Right lung (tissue), 5 donors: ENCODE data around the gene EPB41L4B. TPM values are rescaled to one million over a fixed set of nuclear protein-coding genes. Genes with fewer than 3 reads are reported as not detected.

Experiments
- DNase-seq, 2 donors: peaks; one replicate each; pipeline ENCODE4 v3.0.0-alpha.2; 2013
- polyA plus RNA-seq, 5 donors: library from polyadenylated mRNA; unstranded; fragments of 120-200 nt; gene quantifications; one replicate each; pipeline versions ENCODE4 v1.2.1 to v1.2.3, GENCODE V29; 2013; ENCODE audit warnings: inconsistent platforms in 1 of 5, low replicate concordance in 1 of 5; ENCODE audit not compliant: insufficient read length in 5 of 5, insufficient read depth in 1 of 5

EPB41L4B gene
- polyA plus RNA-seq, 5 donors: 11.7 to 15.5 (median 13.2) TPM

DNA sequence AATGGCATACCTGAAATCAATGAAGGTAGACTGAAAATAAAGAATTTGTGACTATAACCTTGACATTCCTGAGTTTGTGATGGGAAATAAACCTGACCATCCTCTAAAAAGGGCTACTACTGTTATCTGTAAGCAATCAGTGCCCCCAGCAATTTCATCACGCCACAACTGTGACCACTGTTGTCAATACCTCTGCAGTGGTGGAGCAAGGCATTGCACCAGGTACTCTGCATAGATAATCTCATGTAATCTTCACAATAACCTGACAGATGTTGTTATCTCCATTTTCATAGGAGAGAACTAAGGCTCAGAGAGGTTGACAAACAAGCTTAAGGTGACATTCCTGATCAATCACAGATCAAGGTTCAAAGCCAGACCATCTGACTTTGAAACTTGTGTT is 115.3 kb downstream of the EPB41L4B start:
- no peak for DNase-seq

DNA sequence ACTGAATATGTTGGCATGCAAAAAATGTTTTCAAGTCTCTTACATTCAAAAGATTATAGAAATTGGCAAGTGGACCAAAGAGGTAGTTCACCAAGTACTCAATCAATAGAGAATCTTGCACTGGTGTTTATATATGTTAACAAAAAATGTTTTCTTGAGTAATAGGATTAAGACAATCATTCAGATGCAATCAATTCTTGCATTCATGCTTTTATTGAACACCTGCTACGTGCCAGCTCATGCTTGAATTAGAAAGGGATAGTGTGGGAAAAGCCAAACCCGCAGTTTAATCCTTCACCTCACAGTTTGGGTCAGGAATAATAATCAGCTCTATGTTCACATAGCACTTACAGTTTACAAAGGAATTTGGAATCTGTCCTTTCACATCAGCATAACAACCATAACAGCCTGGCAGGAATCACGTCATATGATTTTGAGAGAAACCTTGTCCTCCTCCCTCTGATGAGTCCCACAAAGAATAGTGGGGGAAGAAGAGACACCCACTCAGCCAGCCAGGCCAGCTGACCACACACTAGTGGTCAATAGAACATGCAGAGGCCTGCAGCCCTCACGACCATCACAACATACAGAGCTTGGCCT is 117.0 kb downstream of the EPB41L4B start:
- DNase-seq: no peak

DNA sequence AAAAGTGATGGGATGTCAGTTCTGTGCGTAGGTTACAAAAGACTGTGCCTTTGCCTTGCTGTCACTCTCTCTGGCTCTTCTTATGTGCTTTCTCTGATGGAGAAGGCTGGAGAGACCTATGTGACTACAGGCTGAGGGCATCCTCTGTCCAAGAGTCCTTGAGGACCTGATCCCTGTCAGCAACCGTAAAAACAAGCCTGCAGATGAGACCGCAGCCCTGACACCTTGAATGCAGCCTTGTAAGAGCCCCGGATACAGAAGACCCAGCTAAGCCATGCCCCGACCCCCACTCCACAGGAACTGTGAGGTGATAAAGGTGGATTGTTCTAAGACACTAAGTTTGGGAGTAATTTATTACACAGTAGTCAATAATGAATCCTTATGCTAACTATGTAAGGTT is 121.2 kb downstream of the EPB41L4B start:
- DNase-seq: no peak

DNA sequence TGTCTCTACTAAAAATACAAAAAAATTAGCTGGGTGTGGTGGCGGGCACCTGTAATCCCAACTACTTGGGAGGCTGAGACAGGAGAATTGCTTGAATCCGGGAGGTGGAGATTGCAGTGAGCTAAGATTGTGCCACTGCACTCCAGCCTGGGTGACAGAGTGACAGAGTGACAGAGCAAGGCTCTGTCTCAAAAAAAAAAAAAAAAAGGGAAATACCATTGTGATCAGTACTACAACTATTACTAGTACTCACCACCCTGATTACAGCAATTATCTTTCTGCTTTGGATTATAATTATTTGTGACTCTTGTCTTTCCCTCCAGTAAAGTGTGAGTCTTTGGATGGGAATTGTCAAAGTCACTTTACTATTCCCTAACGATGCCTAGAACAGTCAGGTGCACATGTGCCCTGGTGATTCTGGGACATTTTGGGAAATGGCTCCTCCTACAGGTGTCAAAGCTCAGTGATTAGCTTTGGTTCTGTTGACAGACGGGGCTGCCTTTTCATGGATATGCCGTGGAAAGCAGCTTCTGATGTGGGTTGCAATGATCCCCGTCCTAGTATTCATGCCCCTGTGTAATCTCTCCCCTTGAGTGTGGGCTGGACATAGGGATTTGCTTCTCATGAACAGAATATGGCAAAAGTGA is 122.0 kb downstream of the EPB41L4B start:
- DNase-seq: no peak

DNA sequence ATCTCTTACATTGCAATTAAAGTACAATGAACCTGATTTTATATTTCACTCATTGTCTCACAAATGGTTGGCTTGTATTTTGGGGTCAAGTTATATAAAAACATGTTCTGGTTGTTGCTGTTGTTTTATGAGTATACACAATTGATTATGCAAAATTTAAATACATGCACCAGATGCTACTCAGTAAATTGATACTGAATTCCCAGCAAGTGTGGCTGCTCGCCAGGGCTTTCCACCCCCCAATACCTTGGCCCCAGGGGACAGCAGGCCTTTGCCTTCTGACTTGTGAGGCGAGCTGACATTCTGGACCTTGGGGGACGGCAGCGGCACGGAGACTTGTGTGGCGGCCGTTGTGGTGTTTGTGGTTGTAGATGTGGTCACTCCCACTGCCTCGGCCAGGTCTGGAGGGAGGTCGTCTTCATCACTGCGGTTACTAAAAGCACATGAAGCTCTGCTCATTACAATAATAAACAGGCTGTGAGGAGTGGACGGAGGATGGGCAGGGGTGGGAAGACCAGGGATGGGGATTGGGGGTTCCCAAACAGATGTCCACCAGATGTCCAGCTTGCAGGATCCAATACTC is 126.8 kb downstream of the EPB41L4B start:
- no peak for DNase-seq

DNA sequence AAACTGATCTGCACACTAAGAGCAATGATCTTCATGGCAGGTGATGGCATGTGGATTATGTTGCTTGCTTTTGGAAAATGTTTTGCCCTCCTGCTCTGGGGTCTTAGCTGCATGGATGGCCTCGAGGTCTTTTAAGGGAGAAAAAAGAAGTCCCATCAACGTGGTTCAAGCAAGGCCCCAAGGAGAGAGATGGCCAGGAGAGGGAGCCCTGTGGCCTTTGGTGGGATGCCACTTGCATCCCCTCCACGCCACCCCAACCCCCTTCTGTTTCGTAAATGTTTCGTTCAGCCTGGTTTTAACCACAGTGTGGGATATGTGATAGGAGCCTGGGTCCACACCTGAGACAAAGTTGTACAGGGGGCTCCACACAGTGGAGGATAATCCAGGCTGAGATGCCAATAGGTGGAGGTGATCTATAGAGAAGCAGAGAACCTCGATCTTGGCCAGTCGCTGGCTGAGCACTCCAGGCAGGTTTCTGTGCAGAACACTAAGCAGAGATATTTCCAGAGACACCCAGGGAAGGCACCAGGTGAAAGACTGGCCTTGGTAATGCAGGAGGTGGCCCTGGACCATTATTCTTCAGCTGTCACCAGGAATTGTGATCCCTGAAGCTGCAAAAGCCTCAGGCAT is 128.0 kb downstream of the EPB41L4B start:
- DNase-seq: peak in 1 of 2 donors; percentile 14

DNA sequence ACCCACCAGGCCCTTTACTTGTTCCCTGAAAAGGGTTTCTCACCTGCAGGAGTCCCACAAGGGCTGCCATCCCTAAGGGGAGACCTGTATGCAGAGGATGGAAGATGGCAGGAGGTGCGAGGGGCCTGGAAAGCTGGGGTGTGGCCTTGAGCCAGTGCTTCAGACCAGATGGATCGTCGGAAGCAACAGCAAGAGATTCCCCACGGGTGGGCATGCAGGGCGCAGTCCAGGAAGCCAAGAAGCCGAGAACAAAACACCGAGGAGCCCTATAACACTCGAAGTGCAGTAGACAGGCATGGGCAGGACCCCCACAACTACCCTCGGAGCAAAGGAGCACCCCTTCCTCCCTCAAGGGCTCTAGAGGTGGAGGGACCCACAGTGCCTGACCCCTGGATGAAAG is 129.1 kb downstream of the EPB41L4B start:
- no peak for DNase-seq

DNA sequence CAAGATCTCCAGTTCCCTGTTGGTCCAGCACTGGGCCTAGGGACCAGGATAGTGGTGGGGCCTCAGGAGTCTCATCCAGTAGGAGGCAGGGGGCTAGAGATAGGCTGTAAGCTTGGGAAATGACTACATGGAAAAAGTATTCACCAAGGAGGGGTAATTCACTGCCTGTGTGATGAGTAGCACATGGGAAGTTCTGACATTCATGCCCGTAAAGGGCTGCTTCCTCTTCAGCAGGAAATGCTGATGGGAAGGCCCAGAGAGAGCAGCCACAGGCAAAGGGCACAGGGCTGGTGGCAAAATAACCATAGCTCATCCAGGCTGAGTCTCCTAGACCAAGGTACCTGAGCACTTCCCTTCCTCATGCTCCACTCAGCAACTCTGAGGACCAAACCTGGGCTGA is 130.7 kb downstream of the EPB41L4B start:
- DNase-seq: no peak

DNA sequence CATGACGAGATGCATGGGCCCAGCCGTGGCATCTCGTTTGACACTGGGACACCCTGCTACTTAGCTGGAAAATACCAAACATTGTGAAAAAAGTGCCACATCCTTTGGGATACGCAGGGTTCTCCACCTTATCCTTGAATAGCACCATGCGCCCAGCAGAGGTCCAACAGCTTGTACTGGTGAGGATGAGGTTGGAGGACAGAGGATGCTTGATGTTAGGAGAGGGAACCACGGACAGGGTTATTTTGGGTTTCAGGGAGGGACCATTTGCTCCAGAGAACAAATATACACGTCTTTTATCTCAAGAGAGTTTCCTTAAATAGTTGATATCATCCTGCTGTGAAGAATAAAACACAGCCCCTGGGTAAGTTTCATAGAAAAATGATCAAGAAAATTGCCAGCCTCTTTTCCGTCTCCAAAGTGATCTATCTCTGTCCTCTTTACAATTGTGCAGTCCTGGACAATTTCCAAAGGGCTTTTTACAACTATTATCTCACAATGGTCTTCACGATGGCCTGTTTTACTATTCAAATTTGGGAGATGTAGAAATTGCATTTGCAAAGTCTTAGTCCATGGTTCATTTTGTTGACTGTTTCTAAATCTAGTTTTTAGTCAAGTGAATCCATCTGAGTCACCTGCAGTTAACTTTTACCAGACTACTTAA is 133.9 kb downstream of the EPB41L4B start:
- no peak for DNase-seq

DNA sequence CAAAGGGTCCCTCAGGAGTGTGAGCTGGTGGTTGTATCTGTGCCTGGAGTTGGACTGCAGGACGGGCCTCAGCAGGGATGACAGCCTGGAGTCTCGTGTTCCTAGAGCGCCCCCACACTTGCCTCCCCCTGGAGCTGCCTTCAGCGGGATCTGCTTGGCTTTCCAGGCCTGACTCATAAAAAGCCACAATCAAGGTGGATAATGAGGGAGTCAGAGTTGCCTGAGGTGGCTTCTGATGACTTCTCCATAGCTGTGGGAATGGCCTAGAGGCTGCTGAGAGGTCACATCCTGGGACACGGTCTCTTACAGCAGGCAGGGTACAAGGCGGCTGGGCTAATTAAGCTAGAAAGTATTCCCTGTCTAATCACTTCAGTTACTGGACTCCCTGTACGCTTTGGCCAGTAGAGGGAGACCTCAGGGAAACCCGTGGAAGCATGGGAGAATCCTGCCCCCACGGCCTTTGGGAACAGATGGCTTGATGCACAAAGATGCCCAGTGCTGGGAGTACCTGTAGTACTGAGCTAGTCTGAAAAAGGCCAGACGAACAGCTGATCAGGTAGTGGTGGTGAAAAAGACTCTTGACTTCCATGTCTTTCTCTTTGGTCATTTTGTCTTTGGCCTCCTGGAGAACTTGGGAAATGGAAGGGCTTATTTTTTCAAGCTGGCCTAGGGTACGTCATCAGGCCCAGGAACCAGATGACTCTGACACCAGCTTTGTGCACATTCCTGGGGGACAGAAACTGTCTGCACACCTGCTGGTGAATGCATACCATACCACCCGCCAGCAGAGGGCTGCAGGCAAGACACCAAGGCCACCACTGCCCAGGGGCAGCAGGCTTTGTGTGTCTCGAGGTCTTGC is 137.7 kb downstream of the EPB41L4B start:
- no peak for DNase-seq

DNA sequence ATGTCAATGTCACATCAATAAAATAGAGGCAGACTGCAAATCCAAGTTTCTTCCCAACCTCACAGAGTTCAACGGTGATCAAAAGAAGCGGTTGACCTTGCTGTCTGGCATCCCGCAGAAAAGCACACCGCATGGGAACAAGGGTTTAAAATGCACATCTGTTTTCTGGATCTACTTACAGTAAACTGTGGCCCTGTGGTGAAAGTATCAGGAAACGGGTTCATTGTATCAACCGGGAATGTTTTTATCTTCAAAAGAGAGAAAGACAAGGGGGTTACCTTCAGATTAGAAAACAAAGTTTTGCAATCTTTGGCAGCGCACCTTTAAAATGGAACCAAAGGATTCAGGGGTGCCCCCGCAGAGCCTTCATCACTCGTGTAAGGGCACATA is 138.3 kb downstream of the EPB41L4B start:
- DNase-seq: no peak

DNA sequence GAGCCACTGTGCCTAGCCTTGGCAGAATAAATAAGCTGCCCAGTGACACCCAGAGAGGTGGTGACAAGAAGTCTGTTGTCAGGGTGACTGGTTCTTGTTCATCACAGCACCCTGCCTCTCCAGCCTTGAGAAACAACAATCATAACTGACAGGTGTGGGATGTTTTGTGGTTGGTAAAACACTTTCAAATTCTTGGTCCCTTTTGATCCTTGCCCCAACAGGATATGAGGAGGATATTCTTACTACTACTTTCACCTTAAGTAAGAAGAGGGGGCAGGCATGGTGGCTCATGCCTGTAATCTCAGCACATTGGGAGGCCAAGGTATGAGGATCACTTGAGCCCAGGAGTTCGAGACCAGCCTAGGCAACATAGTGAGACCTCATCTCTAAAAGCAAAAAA is 139.6 kb downstream of the EPB41L4B start:
- no peak for DNase-seq

DNA sequence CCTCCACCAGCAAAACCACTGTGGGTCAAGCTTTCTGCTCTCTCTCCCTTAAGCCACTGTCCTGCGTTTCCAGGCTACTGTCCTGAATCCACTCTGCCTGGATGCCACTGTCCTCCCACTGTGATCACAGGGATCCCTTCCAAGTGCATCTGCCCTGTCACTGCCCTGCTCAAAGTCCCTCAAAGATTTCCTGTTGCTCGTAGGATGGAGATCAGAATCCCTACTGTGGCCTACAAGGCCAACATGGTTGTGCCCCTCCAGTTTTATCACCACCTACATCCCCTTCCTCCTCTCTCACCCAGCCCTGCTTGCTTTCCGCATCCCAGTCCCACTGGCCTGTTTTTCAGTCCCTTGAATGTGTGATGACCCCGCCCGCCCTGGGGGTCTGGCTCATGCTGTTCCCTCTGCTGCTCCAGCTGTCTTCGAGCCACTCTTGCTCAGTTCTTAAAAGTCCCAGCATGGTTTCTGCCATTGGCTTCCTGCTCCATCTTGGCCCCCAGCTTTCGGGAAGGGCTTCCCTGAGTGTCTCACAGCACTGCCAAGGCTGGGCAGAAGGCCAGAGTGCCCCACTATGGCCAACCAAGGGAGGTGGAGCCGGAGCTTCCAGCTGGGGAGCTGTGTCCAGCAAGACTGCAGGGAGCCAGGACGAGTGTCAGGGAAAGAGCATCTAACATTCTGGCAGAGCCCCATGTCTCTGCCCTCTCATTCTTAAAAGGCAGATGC is 140.9 kb downstream of the EPB41L4B start:
- no peak for DNase-seq

DNA sequence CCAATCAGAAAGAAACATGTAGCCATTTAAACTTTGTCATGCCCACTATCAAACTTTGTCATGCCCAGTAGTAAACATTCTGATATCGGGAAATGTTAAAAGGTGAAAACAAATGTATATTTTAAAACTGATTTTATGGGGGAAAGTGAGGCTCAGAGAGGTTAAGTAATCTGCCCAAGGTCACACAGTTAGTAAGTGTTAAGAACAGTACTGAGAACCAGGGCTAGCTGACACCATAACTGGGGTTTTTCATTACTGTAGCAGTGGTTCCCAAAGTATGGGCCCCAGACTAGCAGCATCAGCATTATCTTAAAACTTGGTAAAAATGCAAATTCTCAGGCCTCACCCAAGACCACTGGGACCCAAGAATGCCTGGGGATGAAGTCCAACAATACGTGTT is 143.9 kb downstream of the EPB41L4B start:
- DNase-seq: no peak

DNA sequence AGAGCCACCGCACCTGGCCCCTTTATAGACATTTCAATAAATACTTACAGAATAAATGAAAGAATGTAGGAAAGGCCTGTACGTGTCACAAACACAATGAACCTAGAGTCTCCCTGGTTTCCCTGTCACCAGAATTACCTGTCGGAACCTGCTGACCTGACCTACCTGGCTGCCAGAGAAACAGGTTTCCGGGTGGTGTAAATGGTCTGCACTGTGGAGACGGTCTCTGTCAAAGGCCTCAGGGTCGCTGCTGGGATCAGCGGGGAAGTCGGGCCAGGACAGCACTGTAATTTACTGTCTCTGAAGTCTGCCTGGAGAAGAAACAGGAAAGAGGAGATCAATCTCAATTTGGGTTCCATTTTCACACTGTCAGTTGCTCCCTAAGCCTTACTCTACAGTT is 144.5 kb downstream of the EPB41L4B start:
- no peak for DNase-seq

DNA sequence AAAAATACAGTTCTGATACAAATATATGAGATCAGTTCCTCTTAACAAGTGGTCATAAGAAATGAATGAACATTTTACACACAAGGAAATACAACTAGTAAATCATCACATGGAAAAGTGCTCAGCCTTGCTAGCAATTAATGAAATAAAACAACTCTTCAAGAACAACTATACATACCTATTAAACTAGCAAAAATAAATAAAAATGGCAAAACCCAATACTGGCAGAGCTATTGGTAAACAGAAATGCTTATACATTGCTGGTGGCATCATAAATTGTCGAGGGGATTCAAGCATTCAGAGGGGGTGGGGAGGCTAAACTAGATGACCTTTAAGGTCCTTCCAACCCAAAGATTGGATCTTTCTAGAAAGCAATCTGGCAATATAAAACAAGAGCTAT is 147.9 kb downstream of the EPB41L4B start:
- no peak for DNase-seq

DNA sequence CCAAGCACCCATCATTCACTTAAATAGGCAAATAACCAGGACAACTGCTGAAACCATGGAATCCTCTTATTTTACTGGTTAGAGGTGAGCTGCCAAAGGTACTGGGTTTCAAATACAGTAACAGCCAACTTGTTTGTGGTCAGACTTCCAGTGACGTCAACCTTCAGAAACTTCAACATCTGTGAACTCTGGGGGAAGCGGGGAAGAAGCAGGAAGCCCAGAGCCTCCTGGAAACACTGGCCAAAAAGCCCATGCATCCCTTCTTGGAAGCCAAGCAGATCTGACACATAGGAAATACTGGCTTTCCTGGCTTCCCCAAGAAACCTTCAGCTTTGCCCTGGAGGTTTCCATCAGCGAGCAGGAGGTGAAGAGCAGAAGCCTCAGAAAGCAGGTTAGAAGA is 148.9 kb downstream of the EPB41L4B start:
- no peak for DNase-seq

DNA sequence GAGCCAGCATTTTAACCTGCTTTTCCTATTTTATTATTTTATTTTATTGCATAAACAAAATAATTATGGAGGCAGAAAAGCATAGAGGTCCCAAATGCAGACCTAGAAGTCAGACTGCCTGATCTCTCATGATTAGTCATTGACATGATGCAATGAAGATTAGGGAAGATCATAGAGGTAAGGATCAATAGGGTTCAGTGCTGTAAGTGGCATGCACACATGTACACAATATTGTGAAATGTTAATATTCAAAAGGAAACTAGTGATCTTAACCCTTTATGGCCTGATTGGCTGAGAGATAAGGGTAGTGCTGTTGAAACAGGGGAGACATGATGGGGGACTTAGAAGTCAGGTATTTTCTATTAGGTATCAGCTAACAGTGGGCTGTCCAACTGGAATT is 152.7 kb downstream of the EPB41L4B start:
- DNase-seq: no peak

DNA sequence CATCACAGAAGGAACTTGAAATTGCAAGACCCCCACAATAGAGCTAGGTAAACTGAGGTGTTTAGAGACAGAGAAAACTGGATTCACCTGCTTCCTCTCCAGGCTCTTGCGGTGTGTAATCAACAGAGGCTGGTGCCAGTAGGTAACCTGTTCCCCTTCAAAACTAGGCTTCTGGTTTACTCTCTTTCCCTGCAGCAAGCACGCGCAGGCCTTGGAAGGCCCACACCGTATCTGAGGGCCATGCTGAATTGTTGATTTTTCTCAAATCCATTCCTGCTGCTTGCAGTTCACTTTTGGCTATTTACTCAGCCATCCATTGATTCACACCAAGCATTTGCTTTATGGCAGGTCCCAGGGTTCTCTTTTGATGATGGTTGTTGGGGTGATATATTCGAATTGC is 153.1 kb downstream of the EPB41L4B start:
- DNase-seq: no peak

DNA sequence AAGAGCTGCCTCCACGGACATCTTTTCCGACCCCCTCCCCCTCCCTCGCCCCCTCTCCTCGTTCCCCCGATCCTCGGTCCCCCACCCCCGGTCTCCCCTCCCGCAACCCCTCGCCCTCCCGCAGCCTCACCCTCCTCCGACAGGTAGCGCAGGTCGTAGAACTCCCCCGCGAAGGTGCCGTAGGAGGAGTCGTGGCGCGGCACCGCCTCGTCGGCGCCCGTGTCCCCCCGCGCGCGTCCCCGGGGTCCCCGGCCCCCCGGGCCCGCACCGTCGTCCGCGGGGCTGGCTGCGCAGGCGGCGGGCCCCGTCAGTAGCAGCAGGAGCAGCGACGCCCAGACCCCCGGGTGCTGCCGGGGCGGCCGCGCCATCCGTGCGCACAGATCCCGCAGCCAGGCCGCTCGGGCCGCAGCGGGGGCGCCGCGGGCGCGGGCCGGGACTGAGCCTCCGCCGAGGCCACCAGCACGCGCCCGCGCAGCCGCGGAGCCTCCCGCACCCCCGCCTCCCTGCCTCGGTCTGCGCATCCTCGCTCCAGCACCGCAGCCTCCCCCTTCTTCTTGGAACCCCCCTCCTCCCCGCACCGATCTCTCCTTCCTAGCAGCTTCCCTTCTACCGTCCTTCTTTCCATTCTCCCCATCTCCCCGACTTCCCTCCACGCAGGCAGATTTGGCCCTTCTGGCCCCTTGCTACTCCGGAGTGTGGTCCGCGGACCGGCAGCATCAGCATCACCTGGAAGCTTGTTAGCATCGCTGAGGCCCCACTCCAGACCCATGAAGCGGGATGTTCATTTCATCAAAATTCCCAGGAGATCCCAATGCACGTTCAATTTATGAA is 153.9 kb downstream of the EPB41L4B start, which contains the start of gene FRRS1L:
Gene FRRS1L, minus strand, starts transcription at position 479 of the 831 bp plus-strand sequence. Its CDS starts 111 bp downstream, at position 368.
- DNase-seq: peak in 1 of 2 donors; percentile 12
